HepG2 (cell line): ENCODE measurements around the gene IPCEF1. TPM values are rescaled to one million over a fixed set of nuclear protein-coding genes. Genes with fewer than 3 reads are reported as not detected.

Experiments
- ATAC-seq: fragments of 200-7000 bp; cut with Tn5 transposase; 3 replicates; pipeline ENCODE4 v1.9.1; 2020; ENCODE audit warnings: mild to moderate bottlenecking, moderate library complexity
- BruUV-seq: library from RNA; stranded (reverse); fragments of 400-500 nt; replicated peaks from 2 replicates; lab custom pipeline; 2021; lab: Mats Ljungman, UMichigan
- CTCF ChIA-PET: fragments of 300-600 bp; formaldehyde crosslinking; extraction: SDS; loops from one replicate; lab custom pipeline; 2021; ENCODE audit warnings: low total read pairs, inconsistent platforms, low intra/inter-chr PET ratio; lab: Yijun Ruan, JAX
- POLR2A ChIA-PET: fragments of 350-600 bp; sonication (Branson Sonifier 250); formaldehyde crosslinking; loops from one replicate; lab custom pipeline; 2020; ENCODE audit warnings: antibody characterized with exemption, inconsistent platforms; lab: Yijun Ruan, JAX
- DNase-seq: peaks from one replicate; pipeline ENCODE4 v3.0.0-alpha.2; 2015; ENCODE audit warnings: low spot score
- FAIRE-seq: peaks from 3 replicates; lab custom pipeline; 2011; peaks lifted over from hg19 to GRCh38; lab: Jason Lieb, UNC
- H2AFZ ChIP-seq: one replicate; pipeline ENCODE4 v1.6.1; 2011; ENCODE audit warnings: low read length, inconsistent platforms
- H3K27ac ChIP-seq: fragments of 300-600 bp; 3 replicates; pipeline ENCODE4 v1.8.0; 2011; ENCODE audit warnings: mixed run types, mild to moderate bottlenecking, mixed read lengths, low read length, inconsistent platforms; ENCODE audit not compliant: insufficient read depth; ENCODE audit errors: extremely low read length
- H3K27me3 ChIP-seq, 2 experiments: fragments of 200-600 bp in 1 of 2; 2 replicates in 1 of 2; 3 replicates in 1 of 2; pipeline versions ENCODE4 v1.6.0 to v1.8.0; 2011; ENCODE audit warnings: low read length in 2 of 2, mild to moderate bottlenecking in 2 of 2, moderate library complexity in 2 of 2, inconsistent platforms in 1 of 2; ENCODE audit not compliant: insufficient read depth in 2 of 2, control insufficient read depth in 1 of 2
- H3K36me3 ChIP-seq, 2 experiments: fragments of 200-600 bp in 1 of 2; replicated peaks in 1 of 2; 2 replicates in 1 of 2; 3 replicates in 1 of 2; pipeline versions ENCODE4 v1.5.1 to v1.8.0; 2011; ENCODE audit warnings: low read length in 2 of 2, inconsistent platforms in 1 of 2; ENCODE audit not compliant: insufficient read depth in 2 of 2, control insufficient read depth in 1 of 2
- H3K4me1 ChIP-seq: 2 replicates; pipeline ENCODE4 v1.5.1; 2012; ENCODE audit warnings: low read length, inconsistent platforms; ENCODE audit not compliant: insufficient read depth
- H3K4me2 ChIP-seq: 2 replicates; pipeline ENCODE4 v1.6.0; 2011; ENCODE audit warnings: low read depth, low read length, inconsistent platforms
- H3K4me3 ChIP-seq, 3 experiments: fragments of 200-600 bp in 1 of 3; sonication (generic), shearing (Covaris generic) in 1 of 3; replicated peaks in 1 of 3; 2 replicates each; pipeline ENCODE4 v1.5.1; 2011 to 2016; ENCODE audit warnings: low read length in 3 of 3, inconsistent platforms in 2 of 3, low read depth in 2 of 3, mild to moderate bottlenecking in 2 of 3, control low read depth in 1 of 3, mixed read lengths in 1 of 3; ENCODE audit not compliant: insufficient read depth in 1 of 3
- H3K79me2 ChIP-seq: one replicate; pipeline ENCODE4 v1.6.1; 2011; ENCODE audit warnings: low read length, inconsistent platforms; ENCODE audit not compliant: insufficient read depth
- H3K9ac ChIP-seq: 2 replicates; pipeline ENCODE4 v1.6.0; 2011; ENCODE audit warnings: mild to moderate bottlenecking, low read depth, low read length, inconsistent platforms; ENCODE audit not compliant: insufficient read depth
- H3K9me3 ChIP-seq: 2 replicates; pipeline ENCODE4 v1.5.1; 2012; ENCODE audit warnings: mild to moderate bottlenecking, low read length
- H4K20me1 ChIP-seq: 2 replicates; pipeline ENCODE4 v1.6.0; 2011; ENCODE audit warnings: inconsistent platforms, mild to moderate bottlenecking, low read length, moderate library complexity; ENCODE audit not compliant: insufficient read depth
- DNMT3B ChIP-seq: conservative IDR thresholded peaks from 2 replicates; pipeline ENCODE4 v1.6.1; 2016; ENCODE audit warnings: missing biosample characterization, control low read depth
- GFI1 ChIP-seq: sonication (generic); formaldehyde crosslinking; IDR thresholded peaks from 2 replicates; pipeline ENCODE4 v1.5.0; 2020; ENCODE audit warnings: missing genetic modification reagents, mild to moderate bottlenecking, borderline replicate concordance
- KLF6 ChIP-seq: IDR thresholded peaks from 2 replicates; pipeline ENCODE4 v1.8.0; 2016; ENCODE audit warnings: missing biosample characterization, missing genetic modification reagents
- MTF1 ChIP-seq: sonication (generic); formaldehyde crosslinking; IDR thresholded peaks from 2 replicates; pipeline ENCODE4 v1.5.0; 2020; ENCODE audit warnings: missing genetic modification reagents
- RBAK ChIP-seq: sonication (generic); formaldehyde crosslinking; IDR thresholded peaks from 2 replicates; pipeline ENCODE4 v1.5.1; 2020; ENCODE audit warnings: mild to moderate bottlenecking, missing genetic modification reagents
- ZBTB20 ChIP-seq: sonication (generic); formaldehyde crosslinking; IDR thresholded peaks from 2 replicates; pipeline ENCODE4 v1.8.1; 2023; ENCODE audit warnings: missing genetic modification reagents, low read depth, mild to moderate bottlenecking, borderline replicate concordance
- ZBTB44 ChIP-seq: sonication (generic); formaldehyde crosslinking; IDR thresholded peaks from 2 replicates; pipeline ENCODE4 v1.4.0; 2020; ENCODE audit warnings: missing genetic modification reagents
- ZNF616 ChIP-seq: sonication (generic); formaldehyde crosslinking; IDR thresholded peaks from 2 replicates; pipeline ENCODE4 v1.5.0; 2020; ENCODE audit warnings: low read depth, mild to moderate bottlenecking, missing genetic modification reagents
- ZNF724P ChIP-seq: sonication (generic); formaldehyde crosslinking; IDR thresholded peaks from 2 replicates; pipeline ENCODE4 v1.8.0; 2022; ENCODE audit warnings: missing genetic modification reagents, borderline replicate concordance
- ZNF879 ChIP-seq: sonication (generic); formaldehyde crosslinking; IDR thresholded peaks from 2 replicates; pipeline ENCODE4 v1.8.1; 2023; ENCODE audit warnings: missing genetic modification reagents
- WGBS: methylation state at CpG from one replicate; pipeline ENCODE4 v1.1.6; 2017; ENCODE audit warnings: low lambda C conversion rate; 5-methylcytosine and 5-hydroxymethylcytosine counted together
- in situ Hi-C: cut with HindIII; loops from 2 replicates; pipeline ENCODE4 v1.10.0; 2017; ENCODE audit warnings: low pct_unique_long_range_greater_than_20kb; ENCODE audit not compliant: extremely low pct_ligation_motif_present
- intact Hi-C: fragments of 100-400 bp; cut with micrococcal nuclease; formaldehyde crosslinking; loops from one replicate; pipeline ENCODE4 v1.10.0; 2022; ENCODE audit not compliant: unreplicated experiment
- polyA plus RNA-seq, 8 experiments: library from polyadenylated mRNA; depleted of rRNA in 3 of 8; stranded (reverse) in 7 of 8; unstranded in 1 of 8; fragments of >200 nt; fragmentation: Illumina TruSeq in 4 of 8; extraction: Trizol in 4 of 8; gene quantifications; 2 replicates each; pipeline versions ENCODE4 v1.2.1 to v1.2.3, GENCODE V29; 2011 to 2016; ENCODE audit warnings: low read depth in 4 of 8, missing spikeins in 1 of 8, mixed read lengths in 1 of 8; ENCODE audit not compliant: insufficient read depth in 1 of 8
- total RNA-seq, 5 experiments: library from RNA; depleted of rRNA; stranded (reverse); fragments of >200 nt; fragmentation: Illumina TruSeq; extraction: Trizol; gene quantifications; 2 replicates each; pipeline ENCODE4 v1.2.3, GENCODE V29; 2016; ENCODE audit warnings: low read depth in 1 of 5

Gene IPCEF1
- total and polyA plus RNA-seq, 2 of the 13 experiments (the other 11 are each of a cell fraction or from before 2014, with no cell fraction given): 0.03 TPM; not detected in 1

GRCh38 chr6:154127657-154128056 is 228.9 kb downstream of the IPCEF1 start:
- H3K4me1 ChIP-seq: no peaks in the 10 kb centered on the region
- ATAC-seq (no peak), FAIRE-seq (no peak), DNase-seq (no peak)
- no peaks in the 10 kb centered on the region for H4K20me1 ChIP-seq
- no peaks in the 10 kb centered on the region for H3K27me3 ChIP-seq
- H3K4me3 ChIP-seq: no peak overlapping the region
- ChIA-PET POLR2A (no interaction called here), CTCF (no interaction called here)
- intact Hi-C loops (no loop called here), in situ Hi-C loops (no loop called here)
- H3K9me3 ChIP-seq: peaks cover 3% of the 10 kb centered on the region; the same call in 1 of the 2 replicates
- WGBS: 9% methylated on average over 2 of the region's 2 CpGs
- H3K27ac ChIP-seq: no peak overlapping the region
- no TSS peak for BruUV-seq
- no peaks in the 10 kb centered on the region for H3K36me3 ChIP-seq
- TF ChIP-seq MTF1: no peak
- no peak for TF ChIP-seq ZBTB44 (CRISPR knock-in tag)
- no peak for TF ChIP-seq ZNF616 (CRISPR knock-in tag)
- no peak for TF ChIP-seq KLF6 (CRISPR knock-in tag)
- TF ChIP-seq ZNF724P (CRISPR knock-in tag): no peak
- no peak for TF ChIP-seq ZNF879 (CRISPR knock-in tag)
- no peaks in the 10 kb centered on the region for H3K79me2 ChIP-seq
- H3K9ac ChIP-seq: no peak overlapping the region
- H3K4me2 ChIP-seq: no peak overlapping the region
- no peak overlapping the region for H2AFZ ChIP-seq

GRCh38 chr6:154125421-154125820 is 231.2 kb downstream of the IPCEF1 start:
- no peak for ATAC-seq
- no peak for DNase-seq
- in situ Hi-C loops: no loop called here
- BruUV-seq: no TSS peak
- Histone ChIP-seq H3K4me3 (no peak overlapping the region), H3K27me3 (no peaks in the 10 kb centered on the region), H2AFZ (no peak overlapping the region), H3K4me1 (no peaks in the 10 kb centered on the region), H3K9ac (no peak overlapping the region), H3K4me2 (no peak overlapping the region), H3K79me2 (no peaks in the 10 kb centered on the region), H3K27ac (no peak overlapping the region), H4K20me1 (no peaks in the 10 kb centered on the region), H3K36me3 (no peaks in the 10 kb centered on the region), H3K9me3 (peaks cover 9% of the 10 kb centered on the region; the same call in 1 of the 2 replicates)
- TF ChIP-seq ZBTB20 (no peak), DNMT3B (CRISPR knock-in tag) (no peak), RBAK (CRISPR knock-in tag) (no peak), GFI1 (CRISPR knock-in tag) (no peak)
- intact Hi-C loops: no loop called here
- 2% methylated on average over 2 of the region's 2 CpGs for WGBS
- ChIA-PET CTCF (no interaction called here), POLR2A (no interaction called here)
- FAIRE-seq: no peak
